GM18499 (cell line): ENCODE measurements around the gene ME1.
"Not testable (repeated sequence)": the region's sequence is repeated elsewhere in the genome, so short reads cannot be mapped to it uniquely, and the experiment has no call there.

Experiments used
- ATAC-seq: cut with Tn5 transposase; IDR thresholded peaks from one replicate; pipeline ENCODE4 v1.9.1; 2021; ENCODE audit warnings: moderate number of reproducible peaks; ENCODE audit not compliant: insufficient read depth, unreplicated experiment

ME1 gene

GRCh38 chr6:83270971-83271719 lies 159.7 kb downstream of the ME1 start:
- no peak for ATAC-seq

- ATAC-seq, result no peak
These were observed 165.5 kb downstream of the ME1 start for GRCh38 chr6:83265384-83265783.

GRCh38 chr6:83260577-83260976 lies 170.3 kb downstream of the ME1 start:
- no peak for ATAC-seq

- ATAC-seq, result no peak
These were observed 172.3 kb downstream of the ME1 start for GRCh38 chr6:83258517-83258916.

GRCh38 chr6:83257791-83258190 lies 173.1 kb downstream of the ME1 start:
- ATAC-seq, result no peak

GRCh38 chr6:83256719-83257118 lies 174.1 kb downstream of the ME1 start:
- ATAC-seq, result not testable (repeated sequence)

GRCh38 chr6:83252719-83253118 lies 178.1 kb downstream of the ME1 start:
- ATAC-seq, result no peak

GRCh38 chr6:83250235-83250634 lies 180.6 kb downstream of the ME1 start:
- no peak for ATAC-seq

- no peak for ATAC-seq
These were observed 183.4 kb downstream of the ME1 start for GRCh38 chr6:83247471-83247870.

- no peak for ATAC-seq
These were observed 199.7 kb downstream of the ME1 start for GRCh38 chr6:83231146-83231545.

- no peak for ATAC-seq
These were observed 204.3 kb downstream of the ME1 start for GRCh38 chr6:83226517-83226916.

- ATAC-seq, result no peak
These were observed 208.9 kb downstream of the ME1 start for GRCh38 chr6:83221889-83222479.

GRCh38 chr6:83221276-83221675 lies 209.6 kb downstream of the ME1 start:
- no peak for ATAC-seq

- no peak for ATAC-seq
These were observed 210.7 kb downstream of the ME1 start for GRCh38 chr6:83220121-83220520.

- no peak for ATAC-seq
These were observed 212.2 kb downstream of the ME1 start for GRCh38 chr6:83218646-83219045.

- no peak for ATAC-seq
These were observed 214.0 kb downstream of the ME1 start for GRCh38 chr6:83216806-83217205.

GRCh38 chr6:83215131-83216047 lies 215.5 kb downstream of the ME1 start:
- ATAC-seq, result peak; percentile 97

- ATAC-seq, result no peak
These were observed 228.8 kb downstream of the ME1 start for GRCh38 chr6:83202031-83202430.

GRCh38 chr6:83199863-83200225 lies 231.0 kb downstream of the ME1 start:
- no peak for ATAC-seq

- ATAC-seq, result peak; percentile 59
These were observed 231.5 kb downstream of the ME1 start for GRCh38 chr6:83199173-83199862.
